H1 (cell line): ENCODE measurements around the gene S100A10. TPM values are rescaled to one million over a fixed set of nuclear protein-coding genes. Genes with fewer than 3 reads are reported as not detected.

Experiments
- CTCF ChIA-PET: fragments of 300-600 bp; sonication (Branson Sonifier 250); formaldehyde crosslinking; loops from one replicate; lab custom pipeline; 2021; ENCODE audit not compliant: partially characterized antibody; lab: Charles Lee
- POLR2A ChIA-PET: fragments of 300-600 bp; sonication (Branson Sonifier 250); formaldehyde crosslinking; loops from one replicate; lab custom pipeline; 2021; ENCODE audit warnings: inconsistent platforms; ENCODE audit not compliant: partially characterized antibody; lab: Charles Lee
- DNase-seq, 2 experiments: peaks; one replicate each; pipeline versions ENCODE4 v3.0.0 to v3.0.0-alpha.2; 2010 to 2022; ENCODE audit warnings: low spot score in 2 of 2, low read depth in 1 of 2, mixed read lengths in 1 of 2
- FAIRE-seq: peaks from 2 replicates; lab custom pipeline; 2011; peaks lifted over from hg19 to GRCh38; lab: Jason Lieb, UNC
- H2AFZ ChIP-seq: 2 replicates; pipeline ENCODE4 v1.8.1; 2012; ENCODE audit warnings: low read length, inconsistent platforms
- H2AK5ac ChIP-seq: 2 replicates; pipeline ENCODE4 v1.6.1; 2013; ENCODE audit warnings: low read depth, low read length
- H2BK120ac ChIP-seq: replicated peaks from 2 replicates; pipeline ENCODE3; 2013; ENCODE audit warnings: low read depth, low read length, inconsistent platforms
- H2BK12ac ChIP-seq: 2 replicates; pipeline ENCODE4 v1.6.1; 2013; ENCODE audit warnings: low read depth, low read length
- H2BK15ac ChIP-seq: 2 replicates; pipeline ENCODE4 v1.6.1; 2013; ENCODE audit warnings: low read length
- H2BK20ac ChIP-seq: 2 replicates; pipeline ENCODE4 v1.6.1; 2013; ENCODE audit warnings: low read length
- H2BK5ac ChIP-seq: 2 replicates; pipeline ENCODE4 v1.6.1; 2013; ENCODE audit warnings: low read depth, low read length
- H3K14ac ChIP-seq: 2 replicates; pipeline ENCODE4 v1.6.1; 2013; ENCODE audit warnings: inconsistent platforms; ENCODE audit not compliant: insufficient read length
- H3K18ac ChIP-seq: 2 replicates; pipeline ENCODE4 v1.6.1; 2013; ENCODE audit warnings: low read length; ENCODE audit errors: extremely low read depth
- H3K23ac ChIP-seq: 2 replicates; pipeline ENCODE4 v1.6.1; 2013; ENCODE audit warnings: inconsistent platforms; ENCODE audit not compliant: insufficient read length
- H3K23me2 ChIP-seq: 2 replicates; pipeline ENCODE4 v1.6.1; 2013; ENCODE audit warnings: low read depth, low read length
- H3K27ac ChIP-seq: 2 replicates; pipeline ENCODE4 v1.6.1; 2011; ENCODE audit warnings: low read depth, low read length, inconsistent platforms
- H3K27me3 ChIP-seq, 4 experiments: replicated peaks in 1 of 4; 1 replicate in 1 of 4; 2 replicates in 3 of 4; pipeline versions ENCODE4 v1.6.1 to v1.8.1; 2011 to 2013; ENCODE audit warnings: low read length in 3 of 4, mild to moderate bottlenecking in 3 of 4, inconsistent platforms in 2 of 4, mixed read lengths in 2 of 4, moderate library complexity in 1 of 4; ENCODE audit not compliant: control insufficient read depth in 3 of 4, insufficient read depth in 3 of 4; ENCODE audit errors: extremely low read depth in 1 of 4
- H3K36me3 ChIP-seq, 4 experiments: 2 replicates each; pipeline versions ENCODE4 v1.6.1 to v1.8.1; 2011 to 2013; ENCODE audit warnings: mild to moderate bottlenecking in 4 of 4, low read length in 3 of 4, moderate library complexity in 2 of 4, control low read depth in 1 of 4, inconsistent platforms in 1 of 4; ENCODE audit not compliant: insufficient read depth in 4 of 4, control insufficient read depth in 2 of 4
- H3K4ac ChIP-seq: replicated peaks from 2 replicates; pipeline ENCODE3; 2013; ENCODE audit warnings: low read length, low read depth, mixed read lengths, inconsistent platforms; ENCODE audit not compliant: insufficient read length
- H3K4me1 ChIP-seq, 4 experiments: replicated peaks in 1 of 4; 1 replicate in 1 of 4; 2 replicates in 3 of 4; pipeline versions ENCODE4 v1.6.1 to v1.8.1; 2011 to 2013; ENCODE audit warnings: low read length in 3 of 4, inconsistent platforms in 2 of 4, mixed read lengths in 1 of 4; ENCODE audit not compliant: insufficient read depth in 4 of 4, control insufficient read depth in 3 of 4
- H3K4me2 ChIP-seq, 2 experiments: 2 replicates each; pipeline versions ENCODE4 v1.6.1 to v1.8.1; 2011 to 2013; ENCODE audit warnings: low read depth in 2 of 2, low read length in 2 of 2, control low read depth in 1 of 2, inconsistent platforms in 1 of 2, mild to moderate bottlenecking in 1 of 2; ENCODE audit not compliant: insufficient read depth in 1 of 2
- H3K4me3 ChIP-seq, 4 experiments: fragments of 200-600, 300-600 bp in 1 of 4; sonication (generic), shearing (Covaris generic), sonication (Bioruptor Twin) in 1 of 4; 2 replicates each; pipeline versions ENCODE4 v1.5.1 to v1.8.1; 2011 to 2016; ENCODE audit warnings: low read length in 4 of 4, low read depth in 3 of 4, control low read depth in 2 of 4, inconsistent platforms in 2 of 4, mild to moderate bottlenecking in 2 of 4, mixed read lengths in 1 of 4, moderate library complexity in 1 of 4; ENCODE audit not compliant: insufficient read depth in 2 of 4; ENCODE audit errors: extremely low read depth in 1 of 4
- H3K56ac ChIP-seq: replicated peaks from 2 replicates; pipeline ENCODE3; 2013; ENCODE audit warnings: low read depth, mild to moderate bottlenecking, mixed read lengths, low read length, inconsistent platforms; ENCODE audit not compliant: insufficient read length
- H3K79me1 ChIP-seq: 2 replicates; pipeline ENCODE4 v1.6.1; 2013; ENCODE audit warnings: low read depth, low read length, control low read depth
- H3K79me2 ChIP-seq, 2 experiments: 2 replicates each; pipeline versions ENCODE4 v1.6.1 to v1.8.1; 2012 to 2013; ENCODE audit warnings: low read length in 2 of 2, mild to moderate bottlenecking in 2 of 2, inconsistent platforms in 1 of 2; ENCODE audit not compliant: insufficient read depth in 2 of 2, control insufficient read depth in 1 of 2
- H3K9ac ChIP-seq, 4 experiments: replicated peaks in 1 of 4; 1 replicate in 1 of 4; 2 replicates in 3 of 4; pipeline versions ENCODE4 v1.6.1 to v1.8.1; 2011 to 2013; ENCODE audit warnings: low read depth in 3 of 4, low read length in 3 of 4, control low read depth in 2 of 4, mild to moderate bottlenecking in 2 of 4, moderate library complexity in 2 of 4, inconsistent platforms in 1 of 4; ENCODE audit errors: extremely low read depth in 1 of 4
- H3K9me3 ChIP-seq, 2 experiments: 2 replicates each; pipeline versions ENCODE4 v1.6.1 to v1.8.1; 2012 to 2013; ENCODE audit warnings: mild to moderate bottlenecking in 2 of 2, moderate library complexity in 2 of 2, control low read depth in 1 of 2, inconsistent platforms in 1 of 2, low read depth in 1 of 2, low read length in 1 of 2, mixed read lengths in 1 of 2; ENCODE audit not compliant: insufficient read depth in 2 of 2
- H4K20me1 ChIP-seq, 2 experiments: replicated peaks in 1 of 2; 2 replicates each; pipeline versions ENCODE3 to v1.8.1; 2011 to 2013; ENCODE audit warnings: inconsistent platforms in 2 of 2, low read length in 2 of 2, mild to moderate bottlenecking in 1 of 2; ENCODE audit not compliant: insufficient read depth in 2 of 2, control insufficient read depth in 1 of 2
- H4K5ac ChIP-seq: 2 replicates; pipeline ENCODE4 v1.6.1; 2013; ENCODE audit warnings: low read length, low read depth, mixed read lengths, inconsistent platforms; ENCODE audit not compliant: insufficient read length
- H4K8ac ChIP-seq: 2 replicates; pipeline ENCODE4 v1.8.0; 2013; ENCODE audit warnings: mild to moderate bottlenecking, moderate library complexity, low read length, inconsistent platforms; ENCODE audit not compliant: insufficient read depth; ENCODE audit errors: extremely low read depth
- H4K91ac ChIP-seq: replicated peaks from 2 replicates; pipeline ENCODE3; 2013; ENCODE audit warnings: low read length, mixed read lengths, inconsistent platforms; ENCODE audit not compliant: insufficient read length
- KDM4A ChIP-seq: IDR thresholded peaks from one replicate; pipeline ENCODE4 v1.7.1; 2012; ENCODE audit warnings: low read depth, mild to moderate bottlenecking, moderate library complexity, low read length, inconsistent platforms; ENCODE audit not compliant: severe bottlenecking
- SIN3A ChIP-seq, 2 experiments: IDR thresholded peaks in 1 of 2; conservative IDR thresholded peaks in 1 of 2; 2 replicates each; pipeline ENCODE4 v1.6.1; 2011 to 2012; ENCODE audit warnings: low read length in 2 of 2, improper control_type of control experiment in 1 of 2, low read depth in 1 of 2, mild to moderate bottlenecking in 1 of 2
- WGBS, 2 experiments: shearing (Covaris generic) in 1 of 2; methylation state at CpG; one replicate each; pipeline versions ENCODE4 v1.1.6 to v1.1.7; 2013 to 2015; ENCODE audit warnings: low lambda C conversion rate in 2 of 2, mixed read lengths in 2 of 2, inconsistent platforms in 1 of 2, low coverage in 1 of 2, missing lambda C conversion rate in 1 of 2; ENCODE audit not compliant: insufficient replicate concordance in 2 of 2, insufficient coverage in 1 of 2, insufficient read length in 1 of 2; ENCODE audit errors: extremely low coverage in 1 of 2, missing lambda C conversion rate in 1 of 2; 5-methylcytosine and 5-hydroxymethylcytosine counted together
- polyA plus RNA-seq, 7 experiments: library from polyadenylated mRNA; depleted of rRNA in 3 of 7; stranded (reverse) in 5 of 7; unstranded in 2 of 7; fragments of >200 nt in 5 of 7; fragments of 200-250 nt in 2 of 7; gene quantifications; 1 replicate in 5 of 7; 2 replicates in 1 of 7; 4 replicates in 1 of 7; pipeline versions ENCODE4 v1.2.1 to v1.2.3, GENCODE V29; 2011 to 2013; ENCODE audit warnings: missing spikeins in 2 of 7, mixed read lengths in 2 of 7
- total RNA-seq: library from RNA; stranded (reverse); fragmentation: NEBNext Ultra II Directional; extraction: Animal tissue kit (Norgen Biotek cat#: 25700); gene quantifications from 2 replicates; pipeline ENCODE4 v1.2.1, GENCODE V29; 2021

Gene S100A10
- total and polyA plus RNA-seq, 2 of the 8 experiments (the other 6 are each of a cell fraction or from before 2014, with no cell fraction given), result 23.9 to 231 TPM

GRCh38 chr1:152038871-152039270, 45.2 kb upstream of the S100A10 start:
- Histone ChIP-seq H3K14ac (no peak overlapping the region), H3K18ac (no peak overlapping the region), H3K4ac (no peak overlapping the region), H3K79me2 (no peaks in the 10 kb centered on the region), H2AK5ac (no peak overlapping the region), H3K79me1 (no peaks in the 10 kb centered on the region), H3K4me1 (peaks cover 4 to 16% (median 8%) of the 10 kb centered on the region in 4 experiments), H3K9me3 (no peaks in the 10 kb centered on the region), H2BK20ac (no peak overlapping the region), H3K4me3 (no peak overlapping the region), H2BK15ac (no peak overlapping the region), H3K27me3 (peaks cover 0 to 6% (median 0%) of the 10 kb centered on the region in 4 experiments; a peak in 4 of 7 replicates), H3K23me2 (peaks cover 6% of the 10 kb centered on the region; the same call in 1 of the 2 replicates), H4K91ac (no peak overlapping the region), H2AFZ (no peak overlapping the region), H3K4me2 (no peak overlapping the region), H4K8ac (no peak overlapping the region), H2BK12ac (no peak overlapping the region), H3K36me3 (no peaks in the 10 kb centered on the region), H3K56ac (no peak overlapping the region), H2BK120ac (no peak overlapping the region), H3K27ac (no peak overlapping the region), H3K9ac (no peak overlapping the region), H3K23ac (no peak overlapping the region), H2BK5ac (no peak overlapping the region), H4K5ac (no peak overlapping the region), H4K20me1 (no peaks in the 10 kb centered on the region)
- no peak for FAIRE-seq
- CTCF ChIA-PET, result interaction anchor here (1.6 to 3.7 kb wide), 4 partner anchors 9 to 37 kb away, joined by 5 to 13 read pairs (median 8); no protein-coding TSS in a partner anchor
- WGBS, 2 experiments, result 94% methylated on average over 10 of the region's 10 CpGs; no CpG with 5 or more reads in 1 of the 2 experiments
- POLR2A ChIA-PET, result no interaction called here
- no peak for DNase-seq
- TF ChIP-seq KDM4A, result no peak
- no peak for TF ChIP-seq SIN3A (conservative IDR thresholded peaks at IDR 0.05 in 1 of 2, IDR thresholded peaks at IDR 0.05 in 1 of 2; ENCODE audit: low read depth in 1 of 2, low read length in 2 of 2)
